IMR-90 (cell line): ENCODE results near the gene SLC25A30. TPM values are rescaled to one million over a fixed set of nuclear protein-coding genes. Genes with fewer than 3 reads are reported as not detected.
A peak's percentile ranks its signal among the peaks of the same experiment; 100 is the strongest.

ENCODE experiments used
- ATAC-seq: fragments of 200-7000 bp; cut with Tn5 transposase; 2 replicates; pipeline ENCODE4 v1.9.1; 2020; ENCODE audit warnings: low read depth, mild to moderate bottlenecking, moderate library complexity
- BruUV-seq: library from RNA; stranded (reverse); fragments of 400-500 nt; replicated peaks from 2 replicates; lab custom pipeline; 2021; lab: Mats Ljungman, UMichigan
- CTCF ChIA-PET: fragments of 300-600 bp; formaldehyde crosslinking; extraction: SDS; loops from one replicate; lab custom pipeline; 2021; ENCODE audit warnings: antibody characterized with exemption; lab: Yijun Ruan, JAX
- POLR2A ChIA-PET: fragments of 300-600 bp; sonication (Branson Sonifier 250); formaldehyde crosslinking; loops from one replicate; lab custom pipeline; 2022; ENCODE audit warnings: antibody characterized with exemption; ENCODE audit not compliant: unreplicated experiment; lab: Charles Lee
- DNase-seq: peaks from one replicate; pipeline ENCODE4 v3.0.0; 2013
- H2AFZ ChIP-seq: replicated peaks from 2 replicates; pipeline ENCODE3; 2013; ENCODE audit warnings: low read length, mild to moderate bottlenecking; ENCODE audit not compliant: poor library complexity
- H2AK5ac ChIP-seq: 2 replicates; pipeline ENCODE4 v1.6.1; 2013; ENCODE audit warnings: low read depth, low read length, inconsistent platforms
- H2AK9ac ChIP-seq: replicated peaks from 2 replicates; pipeline ENCODE3; 2013; ENCODE audit warnings: mild to moderate bottlenecking, low read depth, low read length, moderate library complexity; ENCODE audit not compliant: poor library complexity
- H2BK120ac ChIP-seq: 2 replicates; pipeline ENCODE4 v1.6.1; 2013; ENCODE audit warnings: low read depth, low read length, inconsistent platforms
- H2BK15ac ChIP-seq: 3 replicates; pipeline ENCODE4 v1.6.1; 2013; ENCODE audit warnings: low read depth, low read length, inconsistent platforms
- H2BK20ac ChIP-seq: 2 replicates; pipeline ENCODE4 v1.6.1; 2013; ENCODE audit warnings: low read depth, mild to moderate bottlenecking, inconsistent platforms, low read length, moderate library complexity
- H2BK5ac ChIP-seq: 2 replicates; pipeline ENCODE4 v1.6.1; 2013; ENCODE audit warnings: mild to moderate bottlenecking, low read depth, low read length, inconsistent platforms; ENCODE audit not compliant: poor library complexity, severe bottlenecking
- H3K14ac ChIP-seq: replicated peaks from 2 replicates; pipeline ENCODE4 v1.6.1; 2013; ENCODE audit warnings: low read depth, low read length, inconsistent platforms
- H3K18ac ChIP-seq: 2 replicates; pipeline ENCODE4 v1.6.1; 2013; ENCODE audit warnings: low read depth, low read length, control low read depth
- H3K23ac ChIP-seq: 2 replicates; pipeline ENCODE4 v1.6.1; 2013; ENCODE audit warnings: low read depth, low read length, inconsistent platforms
- H3K27ac ChIP-seq: 2 replicates; pipeline ENCODE4 v1.5.1; 2013; ENCODE audit warnings: mild to moderate bottlenecking, control low read depth, low read length; ENCODE audit not compliant: insufficient read depth
- H3K27me3 ChIP-seq: 2 replicates; pipeline ENCODE4 v1.6.1; 2013; ENCODE audit warnings: low read length; ENCODE audit not compliant: control insufficient read depth, insufficient read depth
- H3K36me3 ChIP-seq: 2 replicates; pipeline ENCODE4 v1.6.1; 2013; ENCODE audit warnings: low read length, mixed read lengths; ENCODE audit not compliant: control insufficient read depth, insufficient read depth
- H3K4ac ChIP-seq: 2 replicates; pipeline ENCODE4 v1.6.1; 2013; ENCODE audit warnings: low read depth, low read length, inconsistent platforms
- H3K4me1 ChIP-seq: 2 replicates; pipeline ENCODE4 v1.6.1; 2013; ENCODE audit warnings: low read length, mixed read lengths; ENCODE audit not compliant: control insufficient read depth, insufficient read depth
- H3K4me2 ChIP-seq: 2 replicates; pipeline ENCODE4 v1.6.1; 2013; ENCODE audit warnings: low read depth, mild to moderate bottlenecking, control low read depth, low read length, moderate library complexity
- H3K4me3 ChIP-seq: 2 replicates; pipeline ENCODE4 v1.5.1; 2013; ENCODE audit warnings: low read depth, mild to moderate bottlenecking, control low read depth, low read length, moderate library complexity; ENCODE audit not compliant: insufficient read depth
- H3K56ac ChIP-seq: 2 replicates; pipeline ENCODE4 v1.6.1; 2013; ENCODE audit warnings: low read length, inconsistent platforms; ENCODE audit not compliant: insufficient read depth; ENCODE audit errors: extremely low read depth
- H3K79me1 ChIP-seq, 2 experiments: 2 replicates each; pipeline ENCODE4 v1.6.1; 2013; ENCODE audit warnings: low read length in 2 of 2, inconsistent platforms in 1 of 2, low read depth in 1 of 2
- H3K9ac ChIP-seq: 2 replicates; pipeline ENCODE4 v1.6.1; 2013; ENCODE audit warnings: low read depth, low read length, control low read depth
- H3K9me1 ChIP-seq: 2 replicates; pipeline ENCODE4 v1.6.1; 2013; ENCODE audit warnings: low read length, inconsistent platforms; ENCODE audit not compliant: insufficient read depth
- H3K9me3 ChIP-seq: 2 replicates; pipeline ENCODE4 v1.6.1; 2013; ENCODE audit warnings: low read length; ENCODE audit not compliant: control insufficient read depth, insufficient read depth
- H4K20me1 ChIP-seq: 2 replicates; pipeline ENCODE4 v1.6.1; 2013; ENCODE audit warnings: low read length, inconsistent platforms; ENCODE audit not compliant: insufficient read depth
- H4K5ac ChIP-seq: 2 replicates; pipeline ENCODE4 v1.6.1; 2013; ENCODE audit warnings: mild to moderate bottlenecking, low read depth, low read length, control low read depth
- H4K8ac ChIP-seq, 2 experiments: 2 replicates each; pipeline ENCODE4 v1.6.1; 2013; ENCODE audit warnings: low read depth in 2 of 2, low read length in 2 of 2, control low read depth in 1 of 2, inconsistent platforms in 1 of 2
- H4K91ac ChIP-seq: 2 replicates; pipeline ENCODE4 v1.6.1; 2013; ENCODE audit warnings: low read depth, low read length, inconsistent platforms; ENCODE audit not compliant: insufficient read depth
- BHLHE40 ChIP-seq: fragments of 150-350 bp; IDR thresholded peaks from 2 replicates; pipeline ENCODE4 v1.6.1; 2016; ENCODE audit warnings: mild to moderate bottlenecking, low read depth, low read length
- MAFK ChIP-seq: IDR thresholded peaks from 2 replicates; pipeline ENCODE4 v1.6.1; 2012; ENCODE audit warnings: low read depth, low read length, improper control_type of control experiment
- POLR2A ChIP-seq: IDR thresholded peaks from 2 replicates; pipeline ENCODE4 v1.6.1; 2012; ENCODE audit warnings: mild to moderate bottlenecking, low read depth, low read length
- RAD21 ChIP-seq: IDR thresholded peaks from 2 replicates; pipeline ENCODE4 v1.6.1; 2012; ENCODE audit warnings: low read length, improper control_type of control experiment
- SMC3 ChIP-seq: fragments of 150-350 bp; IDR thresholded peaks from 2 replicates; pipeline ENCODE4 v1.6.1; 2016; ENCODE audit warnings: low read depth, mild to moderate bottlenecking, antibody characterized with exemption, low read length, moderate library complexity
- WGBS, 2 experiments: methylation state at CpG; one replicate each; pipeline versions ENCODE4 v1.1.5 to v1.1.7; 2013; ENCODE audit warnings: missing lambda C conversion rate in 2 of 2; ENCODE audit not compliant: insufficient read length in 1 of 2; ENCODE audit errors: extremely low coverage in 2 of 2; 5-methylcytosine and 5-hydroxymethylcytosine counted together
- dilution Hi-C: fragments of 300-500 bp; cut with HindIII; formaldehyde crosslinking; loops from one replicate; pipeline ENCODE4 v1.14.3; 2018; ENCODE audit warnings: low sequenced_read_pairs; ENCODE audit not compliant: unreplicated experiment
- in situ Hi-C: fragments of 300-500 bp; cut with MboI; formaldehyde crosslinking; loops from 3 replicates; pipeline ENCODE4 v1.14.3; 2019; ENCODE audit warnings: low sequenced_read_pairs, inconsistent platforms, mixed read lengths
- intact Hi-C: fragments of 100-400 bp; cut with micrococcal nuclease; formaldehyde crosslinking; loops from 2 replicates; pipeline ENCODE4 v1.10.0; 2022
- polyA plus RNA-seq, 3 experiments: library from polyadenylated mRNA; depleted of rRNA; stranded (reverse); fragments of >200 nt; gene quantifications; 2 replicates each; pipeline ENCODE4 v1.2.3, GENCODE V29; 2012; ENCODE audit warnings: low replicate concordance in 1 of 3
- total RNA-seq: library from RNA; depleted of rRNA; stranded (reverse); fragments of >200 nt; gene quantifications from 2 replicates; pipeline ENCODE4 v1.2.3, GENCODE V29; 2012
- TF ChIP-seq, protein P1 (sequence below): fragments of 150-350 bp; IDR thresholded peaks from 2 replicates; pipeline ENCODE4 v1.6.1; 2017; ENCODE audit warnings: mild to moderate bottlenecking, antibody characterized with exemption, low read length, low read depth

Gene SLC25A30
- total and polyA plus RNA-seq, 2 of the 4 experiments (the other 2 are of a cell fraction) = 9.9 to 19.4 TPM

DNA sequence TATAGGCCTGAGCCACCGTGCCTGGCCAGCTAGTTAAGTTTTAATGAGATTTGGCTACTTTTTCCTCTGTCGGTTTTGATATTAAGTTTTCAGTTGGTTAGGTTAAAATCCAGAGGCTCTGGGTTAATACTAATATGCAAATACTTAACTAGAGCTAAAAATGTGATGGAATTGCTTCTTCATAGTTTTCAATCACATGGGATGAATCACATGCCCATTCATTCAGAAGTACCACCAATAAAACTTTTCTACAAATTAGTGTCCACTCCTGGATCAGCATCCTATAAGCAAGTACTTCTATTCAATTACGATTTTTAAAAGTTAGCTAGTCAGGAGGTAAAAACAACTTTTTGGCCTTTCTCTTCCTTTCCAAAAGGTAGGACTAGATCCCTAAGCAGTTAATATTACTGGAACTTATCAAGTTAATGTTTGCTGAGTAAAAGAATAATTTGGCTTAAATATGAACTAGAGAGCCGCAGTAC is 4.3 kb downstream of the SLC25A30 start:
- Histone ChIP-seq H2AK5ac (no peak overlapping the region), H3K4me3 (no peak overlapping the region), H3K56ac (no peak overlapping the region), H4K5ac (no peak overlapping the region), H3K18ac (no peak overlapping the region), H2AK9ac (no peak overlapping the region), H3K27ac (no peak overlapping the region), H3K23ac (no peak overlapping the region), H3K9me1 (peaks cover 19% of the 10 kb centered on the region), H3K4ac (no peak overlapping the region), H3K27me3 (no peaks in the 10 kb centered on the region), H3K4me2 (no peak overlapping the region), H4K8ac (no peak overlapping the region), H2BK15ac (no peak overlapping the region), H3K79me1 (peaks cover 12 to 36% of the 10 kb centered on the region in 2 experiments), H4K91ac (no peak overlapping the region), H3K9ac (no peak overlapping the region), H3K4me1 (peaks cover 6% of the 10 kb centered on the region), H2AFZ (no peak overlapping the region), H2BK120ac (no peak overlapping the region), H3K9me3 (no peaks in the 10 kb centered on the region), H2BK5ac (no peak overlapping the region), H2BK20ac (no peak overlapping the region), H4K20me1 (peaks cover 8% of the 10 kb centered on the region; the same call in 1 of the 2 replicates), H3K14ac (no peak overlapping the region), H3K36me3 (peaks cover 5% of the 10 kb centered on the region)
- 50% methylated on average over 1 of the region's 4 CpGs; no CpG with 5 or more reads in 1 of the 2 experiments for WGBS, 2 experiments
- no peak for TF ChIP-seq POLR2A
- TF ChIP-seq SMC3 = no peak
- TF ChIP-seq, protein P1, sequence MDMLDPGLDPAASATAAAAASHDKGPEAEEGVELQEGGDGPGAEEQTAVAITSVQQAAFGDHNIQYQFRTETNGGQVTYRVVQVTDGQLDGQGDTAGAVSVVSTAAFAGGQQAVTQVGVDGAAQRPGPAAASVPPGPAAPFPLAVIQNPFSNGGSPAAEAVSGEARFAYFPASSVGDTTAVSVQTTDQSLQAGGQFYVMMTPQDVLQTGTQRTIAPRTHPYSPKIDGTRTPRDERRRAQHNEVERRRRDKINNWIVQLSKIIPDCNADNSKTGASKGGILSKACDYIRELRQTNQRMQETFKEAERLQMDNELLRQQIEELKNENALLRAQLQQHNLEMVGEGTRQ = peak; percentile 57; the same call in 1 of the 2 replicates
- no peak for TF ChIP-seq MAFK
- no peak for TF ChIP-seq RAD21
- TF ChIP-seq BHLHE40 = no peak
- in situ Hi-C loops = no loop called here
- ATAC-seq = no peak
- ChIA-PET POLR2A (no interaction called here), CTCF (interaction anchor here (0.7 kb wide), 1 partner anchor 15 kb away, joined by 3 read pairs; no protein-coding TSS in a partner anchor)
- intact Hi-C loops = loop anchor here (5.0 kb wide), 1 partner anchor 42 kb away; no protein-coding TSS in a partner anchor
- dilution Hi-C loops = no loop called here
- DNase-seq = no peak
- no TSS peak for BruUV-seq
